HG03378 (cell line): ENCODE results near the gene AP1AR.
"Not testable (repeated sequence)": the region's sequence is repeated elsewhere in the genome, so short reads cannot be mapped to it uniquely, and the experiment has no call there.

ENCODE experiments used
- ATAC-seq: cut with Tn5 transposase; IDR thresholded peaks from one replicate; pipeline ENCODE4 v1.9.1; 2021; ENCODE audit warnings: mild to moderate bottlenecking, moderate library complexity; ENCODE audit not compliant: unreplicated experiment

Gene AP1AR

GRCh38 chr4:112309263-112309791 lies 77.7 kb downstream of the AP1AR start:
- ATAC-seq, result not testable (repeated sequence)

DNA sequence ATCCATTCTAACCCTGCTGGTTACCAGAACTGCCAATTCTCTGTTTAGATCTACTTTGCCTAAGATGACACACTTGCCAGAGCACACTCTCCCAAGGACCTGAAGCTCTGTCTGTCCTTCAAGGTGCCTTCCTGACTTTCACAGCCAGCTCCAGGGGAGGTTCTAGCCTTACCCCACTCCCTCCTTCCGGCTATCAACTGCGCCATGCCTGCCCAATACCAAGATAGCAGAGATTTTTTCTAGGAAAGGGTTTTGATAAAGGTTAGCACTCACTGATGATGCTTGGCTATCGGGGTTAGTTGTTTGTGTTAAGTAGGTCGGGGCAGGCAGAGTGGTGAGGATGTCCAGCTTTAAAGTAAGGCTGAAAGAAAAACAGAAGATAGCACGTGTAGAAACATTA lies 79.9 kb downstream of the AP1AR start:
- no peak for ATAC-seq

DNA sequence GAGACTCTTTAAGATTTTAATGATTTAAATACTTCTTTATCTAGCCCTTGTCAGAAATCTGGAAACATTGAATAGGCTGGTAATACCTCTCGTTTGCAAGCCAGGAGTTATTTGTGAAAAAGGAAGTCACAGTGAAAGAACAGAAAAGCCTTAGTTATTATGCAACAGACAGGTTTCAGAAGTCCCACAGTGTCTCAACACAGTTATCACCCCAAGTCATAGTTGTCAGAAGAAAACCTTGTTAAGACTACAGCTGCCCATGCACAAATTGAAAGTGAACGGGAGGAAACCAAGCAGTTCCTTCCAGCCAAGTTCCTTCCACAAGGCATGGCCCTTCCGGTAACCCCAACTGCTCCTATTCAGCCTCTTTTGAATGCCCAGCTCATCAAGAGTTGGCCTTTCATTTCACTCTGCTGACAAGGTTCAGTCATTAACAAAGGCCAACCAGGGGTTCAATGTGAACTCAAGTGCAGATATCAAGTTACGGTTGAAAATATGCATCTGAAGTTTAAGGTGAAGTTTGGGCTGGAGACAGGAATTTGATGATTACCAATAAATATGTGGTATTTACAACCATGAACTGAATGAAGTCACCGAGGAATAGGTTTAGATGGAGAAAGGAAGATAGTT lies 81.1 kb downstream of the AP1AR start:
- ATAC-seq, result peak; percentile 97

DNA sequence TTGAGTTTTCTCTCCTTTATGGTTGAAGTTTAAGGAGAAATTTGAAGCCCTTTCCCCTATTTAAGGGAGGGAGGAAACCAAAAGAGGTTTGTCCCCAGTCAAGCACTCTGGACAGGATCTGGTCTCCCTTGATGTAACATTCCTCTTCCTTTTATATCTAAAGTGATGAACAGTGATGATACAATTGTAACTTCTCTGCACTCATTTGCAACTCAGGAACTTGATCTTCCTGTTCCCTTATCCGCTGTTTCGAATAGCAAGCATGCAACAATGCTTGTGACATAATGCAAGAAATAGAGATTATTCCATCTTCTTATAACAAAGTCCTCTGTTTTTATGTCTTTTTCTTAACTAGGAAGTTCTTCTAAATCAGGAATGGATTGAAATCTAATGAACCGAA lies 83.9 kb downstream of the AP1AR start:
- no peak for ATAC-seq

DNA sequence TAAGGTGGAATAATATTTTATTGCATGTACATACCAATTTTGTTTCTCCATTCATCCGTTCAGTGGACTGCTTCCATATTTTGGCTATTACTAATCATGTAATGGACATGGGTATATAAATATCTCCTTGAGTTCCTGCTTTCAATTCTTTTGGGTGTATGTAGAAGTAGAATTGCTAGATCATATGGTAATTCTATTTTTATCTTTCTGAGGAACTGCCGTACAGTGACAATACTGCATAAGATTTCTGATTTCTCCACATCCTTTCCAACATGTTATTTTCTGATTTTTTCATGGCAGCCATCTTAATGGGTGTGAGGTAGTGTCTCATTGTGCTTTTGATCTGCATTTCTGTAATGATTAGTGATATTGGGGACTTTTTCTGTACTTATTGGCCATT lies 84.8 kb downstream of the AP1AR start:
- no peak for ATAC-seq

DNA sequence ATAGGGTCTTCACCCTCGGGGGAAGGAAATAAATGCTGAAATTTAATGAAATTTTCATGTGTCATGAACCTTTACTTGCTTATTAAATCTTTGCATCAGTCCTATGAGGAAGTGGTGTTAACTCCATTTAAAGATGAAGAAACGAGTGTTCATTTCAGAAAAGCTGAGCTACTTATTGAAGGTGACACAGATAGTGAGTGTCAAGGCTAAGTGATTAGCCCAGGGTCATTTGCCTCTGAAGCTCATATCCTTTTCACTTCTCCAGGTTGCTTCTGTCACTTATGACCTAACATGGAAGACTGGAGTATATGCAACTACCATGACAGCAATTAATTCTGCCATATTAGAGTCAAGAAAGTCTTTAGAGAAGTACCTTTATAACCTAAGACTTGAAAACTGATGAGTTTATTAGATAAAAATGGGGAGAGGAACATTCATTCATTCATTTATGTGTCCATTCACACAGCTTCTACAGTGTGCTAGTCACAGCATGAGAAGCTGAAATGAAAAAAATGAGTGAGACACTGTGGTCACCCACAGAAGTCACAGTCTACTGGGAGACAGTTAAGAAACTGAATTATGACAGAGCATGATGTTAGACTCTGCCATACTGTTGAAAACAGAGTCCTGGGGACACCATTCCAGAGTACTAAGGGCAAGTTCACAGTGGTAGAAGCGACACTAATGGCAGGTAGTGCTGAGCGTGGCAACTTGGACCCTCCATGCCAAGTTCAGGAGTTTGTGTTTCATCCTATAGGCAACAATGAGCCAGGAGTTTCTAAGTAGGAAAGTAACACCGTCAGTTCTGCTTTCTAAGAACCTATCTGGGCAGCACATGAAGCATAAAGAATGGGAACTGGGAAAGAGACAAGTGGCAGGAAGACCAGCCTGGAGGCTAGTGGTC lies 86.9 kb downstream of the AP1AR start:
- ATAC-seq, result peak; percentile 98
